ENCODE data around the gene SYT14. TPM values are rescaled to one million over a fixed set of nuclear protein-coding genes. Genes with fewer than 3 reads are reported as not detected.
A peak's percentile ranks its signal among the peaks of the same experiment; 100 is the strongest.

Gene SYT14
- total RNA-seq, 1 experiment from 2014 or later: 2.1 TPM

DNA sequence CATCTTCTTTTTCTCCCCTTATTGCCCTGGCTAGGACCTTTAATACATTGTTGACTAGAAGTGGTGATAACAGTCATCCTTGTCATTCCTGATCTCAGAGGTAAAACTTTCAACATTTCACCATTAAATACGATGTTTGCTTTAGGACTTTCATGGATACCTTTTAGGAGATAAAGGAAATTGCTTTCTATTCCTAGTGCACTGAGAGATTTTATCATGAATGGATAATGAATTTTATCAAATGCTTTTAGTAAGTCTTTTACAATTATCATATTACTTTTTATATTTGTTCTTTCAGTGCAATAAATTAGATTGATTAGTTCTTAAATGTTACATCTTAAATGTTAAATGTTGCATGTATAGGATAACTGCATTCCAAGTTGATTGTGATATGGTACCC, 147.3 kb downstream of the SYT14 start:
- CTCF ChIA-PET: no interaction called here
- BruUV-seq (replicated peaks): no TSS peak
- DNase-seq: no peak
- intact Hi-C loops (cut with micrococcal nuclease; ENCODE audit: unreplicated experiment): no loop called here
- Mint-ChIP-seq H3K9me3 (ENCODE audit: low read depth, unreplicated experiment) (no peaks in the 10 kb centered on the region), H3K36me3 (ENCODE audit: insufficient read depth, unreplicated experiment) (no peaks in the 10 kb centered on the region), H3K27me3 (ENCODE audit: unreplicated experiment) (no peaks in the 10 kb centered on the region), H3K27ac (ENCODE audit: unreplicated experiment) (no peak overlapping the region), H3K4me3 (ENCODE audit: low read depth, unreplicated experiment) (no peak overlapping the region), H3K4me1 (ENCODE audit: low read depth, unreplicated experiment) (no peaks in the 10 kb centered on the region)
- TF ChIP-seq, protein P1, sequence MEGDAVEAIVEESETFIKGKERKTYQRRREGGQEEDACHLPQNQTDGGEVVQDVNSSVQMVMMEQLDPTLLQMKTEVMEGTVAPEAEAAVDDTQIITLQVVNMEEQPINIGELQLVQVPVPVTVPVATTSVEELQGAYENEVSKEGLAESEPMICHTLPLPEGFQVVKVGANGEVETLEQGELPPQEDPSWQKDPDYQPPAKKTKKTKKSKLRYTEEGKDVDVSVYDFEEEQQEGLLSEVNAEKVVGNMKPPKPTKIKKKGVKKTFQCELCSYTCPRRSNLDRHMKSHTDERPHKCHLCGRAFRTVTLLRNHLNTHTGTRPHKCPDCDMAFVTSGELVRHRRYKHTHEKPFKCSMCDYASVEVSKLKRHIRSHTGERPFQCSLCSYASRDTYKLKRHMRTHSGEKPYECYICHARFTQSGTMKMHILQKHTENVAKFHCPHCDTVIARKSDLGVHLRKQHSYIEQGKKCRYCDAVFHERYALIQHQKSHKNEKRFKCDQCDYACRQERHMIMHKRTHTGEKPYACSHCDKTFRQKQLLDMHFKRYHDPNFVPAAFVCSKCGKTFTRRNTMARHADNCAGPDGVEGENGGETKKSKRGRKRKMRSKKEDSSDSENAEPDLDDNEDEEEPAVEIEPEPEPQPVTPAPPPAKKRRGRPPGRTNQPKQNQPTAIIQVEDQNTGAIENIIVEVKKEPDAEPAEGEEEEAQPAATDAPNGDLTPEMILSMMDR (IDR thresholded peaks at IDR 0.05; ENCODE audit: unreplicated experiment): no peak

DNA sequence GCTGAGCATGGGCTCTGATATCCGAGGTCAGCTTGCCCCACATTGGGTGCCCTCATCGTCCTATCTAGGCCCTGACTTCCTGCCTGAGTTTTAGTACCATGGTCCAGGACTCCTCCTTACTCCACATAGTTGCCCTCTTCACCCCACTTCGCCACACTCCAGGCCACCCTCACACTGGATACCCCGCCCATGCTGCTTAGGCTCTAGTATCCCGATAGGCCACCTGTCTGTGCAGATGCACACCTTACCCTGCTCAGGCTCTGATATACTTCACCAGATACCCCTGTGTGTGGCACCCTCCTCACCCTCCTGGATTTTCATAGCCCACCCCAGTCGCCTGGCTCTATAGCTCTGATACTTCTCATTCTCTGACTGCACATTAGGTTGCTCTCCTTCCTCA, 149.0 kb downstream of the SYT14 start:
- Mint-ChIP-seq H3K36me3 (ENCODE audit: insufficient read depth, unreplicated experiment) (no peaks in the 10 kb centered on the region), H3K4me1 (ENCODE audit: low read depth, unreplicated experiment) (no peaks in the 10 kb centered on the region), H3K4me3 (ENCODE audit: low read depth, unreplicated experiment) (no peak overlapping the region), H3K27me3 (ENCODE audit: unreplicated experiment) (no peaks in the 10 kb centered on the region), H3K9me3 (ENCODE audit: low read depth, unreplicated experiment) (no peaks in the 10 kb centered on the region), H3K27ac (ENCODE audit: unreplicated experiment) (peak overlapping the region; percentile 7)
- TF ChIP-seq, protein P1 (IDR thresholded peaks at IDR 0.05; ENCODE audit: unreplicated experiment): no peak
- DNase-seq: no peak
- CTCF ChIA-PET: no interaction called here
- intact Hi-C loops (cut with micrococcal nuclease; ENCODE audit: unreplicated experiment): no loop called here
- no TSS peak for BruUV-seq (replicated peaks)

DNA sequence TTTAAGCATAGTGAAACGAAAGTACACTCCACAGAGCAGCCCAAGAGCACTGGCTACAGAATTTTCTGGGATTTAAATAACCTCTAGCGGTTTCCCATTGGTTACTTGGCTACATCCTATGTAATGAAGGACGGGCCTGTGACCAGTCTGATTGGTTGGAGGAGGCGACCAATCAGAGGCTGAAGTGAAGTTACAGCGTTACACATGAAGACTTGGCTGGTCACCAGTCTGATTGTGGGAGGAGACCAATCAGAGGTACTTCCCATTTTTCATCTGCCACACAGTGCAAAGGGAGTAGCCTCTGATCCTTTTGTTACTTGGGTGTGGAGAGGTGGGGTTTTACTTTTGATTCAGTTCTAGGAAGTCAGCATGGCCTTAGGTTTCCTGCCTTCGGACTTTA, 151.8 kb downstream of the SYT14 start:
- TF ChIP-seq, protein P1 (IDR thresholded peaks at IDR 0.05; ENCODE audit: unreplicated experiment): no peak
- CTCF ChIA-PET: no interaction called here
- Mint-ChIP-seq H3K4me1 (ENCODE audit: low read depth, unreplicated experiment) (no peaks in the 10 kb centered on the region), H3K27me3 (ENCODE audit: unreplicated experiment) (no peaks in the 10 kb centered on the region), H3K9me3 (ENCODE audit: low read depth, unreplicated experiment) (no peaks in the 10 kb centered on the region), H3K27ac (ENCODE audit: unreplicated experiment) (no peak overlapping the region), H3K4me3 (ENCODE audit: low read depth, unreplicated experiment) (no peak overlapping the region), H3K36me3 (ENCODE audit: insufficient read depth, unreplicated experiment) (no peaks in the 10 kb centered on the region)
- no TSS peak for BruUV-seq (replicated peaks)
- no peak for DNase-seq
- intact Hi-C loops (cut with micrococcal nuclease; ENCODE audit: unreplicated experiment): no loop called here

DNA sequence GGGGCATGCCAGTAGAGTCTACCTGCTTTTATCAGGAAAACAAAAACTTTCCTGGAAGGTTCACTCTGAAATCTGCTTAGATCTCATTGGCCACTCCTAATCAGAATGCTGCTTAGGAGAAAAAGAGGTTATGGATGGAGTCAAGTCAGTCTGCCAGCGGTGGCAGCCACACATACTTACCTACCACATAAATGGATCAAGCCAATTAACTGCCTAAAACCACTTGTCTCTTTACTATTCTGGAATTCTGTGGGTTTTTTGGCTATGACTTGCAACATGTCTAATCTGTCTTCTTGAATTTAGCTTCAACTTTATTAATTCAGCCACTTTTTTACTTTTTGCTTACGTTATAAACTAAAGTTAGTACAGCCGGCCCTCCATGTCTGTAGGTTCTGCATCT, 154.3 kb downstream of the SYT14 start:
- no peaks in the 10 kb centered on the region for H3K36me3 Mint-ChIP-seq (ENCODE audit: insufficient read depth, unreplicated experiment)
- no peaks in the 10 kb centered on the region for H3K27me3 Mint-ChIP-seq (ENCODE audit: unreplicated experiment)
- TF ChIP-seq, protein P1 (IDR thresholded peaks at IDR 0.05; ENCODE audit: unreplicated experiment): no peak
- no peaks in the 10 kb centered on the region for H3K9me3 Mint-ChIP-seq (ENCODE audit: low read depth, unreplicated experiment)
- CTCF ChIA-PET: no interaction called here
- no peak overlapping the region for H3K4me3 Mint-ChIP-seq (ENCODE audit: low read depth, unreplicated experiment)
- intact Hi-C loops (cut with micrococcal nuclease; ENCODE audit: unreplicated experiment): no loop called here
- BruUV-seq (replicated peaks): no TSS peak
- H3K4me1 Mint-ChIP-seq (ENCODE audit: low read depth, unreplicated experiment): no peaks in the 10 kb centered on the region
- no peak overlapping the region for H3K27ac Mint-ChIP-seq (ENCODE audit: unreplicated experiment)
- DNase-seq: no peak

All from Calu3 (cell line).